Cardiac muscle cell (in vitro differentiated cells and primary cell): ENCODE data around the gene LIMS1. TPM values are rescaled to one million over a fixed set of nuclear protein-coding genes. Genes with fewer than 3 reads are reported as not detected.
"Not testable (repeated sequence)": the region's sequence is repeated elsewhere in the genome, so short reads cannot be mapped to it uniquely, and the experiment has no call there.

Experiments
- DNase-seq, 2 donors: peaks; one replicate each; pipeline versions ENCODE4 v3.0.0 to v3.0.0-alpha.2; 2010 to 2017; ENCODE audit warnings: low read depth in 1 of 2, low spot score in 1 of 2
- H3K27ac ChIP-seq: fragments of 200-600 bp; sonication (generic); 2 replicates; pipeline ENCODE4 v1.5.1; 2016
- H3K27me3 ChIP-seq: fragments of 200-600 bp; sonication (generic); 2 replicates; pipeline ENCODE4 v1.6.0; 2016; ENCODE audit warnings: control low read depth
- H3K36me3 ChIP-seq: fragments of 200-600 bp; sonication (generic); 2 replicates; pipeline ENCODE4 v1.5.1; 2016; ENCODE audit warnings: control low read depth
- H3K4me1 ChIP-seq: fragments of 200-600 bp; sonication (generic); 2 replicates; pipeline ENCODE4 v1.8.1; 2017; ENCODE audit warnings: low read depth, mild to moderate bottlenecking, mixed run types
- H3K4me3 ChIP-seq: fragments of 200-600 bp; sonication (generic); 2 replicates; pipeline ENCODE4 v1.5.1; 2016; ENCODE audit warnings: mild to moderate bottlenecking
- H3K9me3 ChIP-seq: fragments of 200-600 bp; sonication (generic); 2 replicates; pipeline ENCODE4 v1.5.1; 2017; ENCODE audit warnings: low read depth, mild to moderate bottlenecking, control low read depth
- polyA plus RNA-seq: library from polyadenylated mRNA; unstranded; fragments of >200 nt; fragmentation: Nextera tagmentation; extraction: Ambion mirVana; gene quantifications from 2 replicates; pipeline ENCODE4 v1.2.1, GENCODE V29; 2016
- total RNA-seq: library from RNA; depleted of rRNA; stranded (reverse); fragments of >200 nt; gene quantifications from 2 replicates; pipeline ENCODE4 v1.2.3, GENCODE V29; 2016
- TF ChIP-seq, protein P1 (sequence below): IDR thresholded peaks from 2 replicates; pipeline ENCODE4 v1.5.1; 2012; ENCODE audit warnings: low read depth, mild to moderate bottlenecking, low read length

The LIMS1 gene, protein sequence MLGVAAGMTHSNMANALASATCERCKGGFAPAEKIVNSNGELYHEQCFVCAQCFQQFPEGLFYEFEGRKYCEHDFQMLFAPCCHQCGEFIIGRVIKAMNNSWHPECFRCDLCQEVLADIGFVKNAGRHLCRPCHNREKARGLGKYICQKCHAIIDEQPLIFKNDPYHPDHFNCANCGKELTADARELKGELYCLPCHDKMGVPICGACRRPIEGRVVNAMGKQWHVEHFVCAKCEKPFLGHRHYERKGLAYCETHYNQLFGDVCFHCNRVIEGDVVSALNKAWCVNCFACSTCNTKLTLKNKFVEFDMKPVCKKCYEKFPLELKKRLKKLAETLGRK
- total RNA-seq (34.0 and 56.8 TPM in 2 replicates), polyA plus RNA-seq (29.8 and 34.6 TPM in 2 replicates)

DNA sequence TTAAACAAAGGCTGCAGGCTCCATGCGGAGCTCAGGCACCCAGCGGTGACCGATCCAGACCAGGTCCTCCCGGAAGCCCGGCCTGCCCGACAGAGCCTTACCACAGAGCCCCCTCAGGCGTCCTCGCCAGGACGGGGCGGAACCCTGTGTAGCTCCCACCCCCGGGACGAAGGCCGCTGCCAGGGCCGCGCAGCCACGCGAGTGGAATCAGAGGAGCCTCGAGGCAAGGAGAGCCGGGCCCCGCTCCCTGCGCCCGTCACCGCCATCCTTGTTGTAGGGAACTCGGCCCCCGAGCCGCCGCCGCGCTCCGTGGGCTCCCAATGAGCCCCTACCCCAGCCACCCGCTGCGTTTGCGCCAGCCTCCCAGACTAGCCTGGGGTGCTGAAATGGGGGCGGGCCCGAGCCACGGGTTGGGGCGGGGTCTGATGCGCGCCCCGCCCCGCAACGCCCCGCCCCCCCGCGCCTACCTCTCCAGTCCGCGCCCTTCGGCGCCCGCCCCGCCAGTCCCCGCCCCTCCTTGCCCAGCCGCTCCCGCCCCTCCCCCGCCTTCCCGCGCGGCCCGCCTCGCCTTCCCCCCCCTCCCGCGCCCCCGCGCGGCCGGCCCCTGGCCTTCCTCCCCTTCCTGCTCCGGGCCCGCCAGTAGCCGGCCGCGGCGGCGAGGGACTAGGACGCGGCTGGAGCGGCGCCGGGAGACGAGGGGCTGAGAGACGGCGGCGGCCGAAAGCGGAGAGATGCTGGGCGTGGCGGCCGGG, at the start of gene LIMS1:
Gene LIMS1, plus strand, starts transcription at position 639 of the 752 bp plus-strand sequence. Its CDS starts 93 bp downstream, at position 732.
- Histone ChIP-seq H3K4me3 (peak within 1 kb of the TSS; percentile 81), H3K4me1 (peaks cover 25% of the 10 kb centered on the region), H3K9me3 (no peaks in the 10 kb centered on the region), H3K27ac (peak within 1 kb of the TSS; percentile 95), H3K36me3 (no peaks in the 10 kb centered on the region), H3K27me3 (no peaks in the 10 kb centered on the region)
- DNase-seq: peak; percentile 93 to 94
- TF ChIP-seq, protein P1, sequence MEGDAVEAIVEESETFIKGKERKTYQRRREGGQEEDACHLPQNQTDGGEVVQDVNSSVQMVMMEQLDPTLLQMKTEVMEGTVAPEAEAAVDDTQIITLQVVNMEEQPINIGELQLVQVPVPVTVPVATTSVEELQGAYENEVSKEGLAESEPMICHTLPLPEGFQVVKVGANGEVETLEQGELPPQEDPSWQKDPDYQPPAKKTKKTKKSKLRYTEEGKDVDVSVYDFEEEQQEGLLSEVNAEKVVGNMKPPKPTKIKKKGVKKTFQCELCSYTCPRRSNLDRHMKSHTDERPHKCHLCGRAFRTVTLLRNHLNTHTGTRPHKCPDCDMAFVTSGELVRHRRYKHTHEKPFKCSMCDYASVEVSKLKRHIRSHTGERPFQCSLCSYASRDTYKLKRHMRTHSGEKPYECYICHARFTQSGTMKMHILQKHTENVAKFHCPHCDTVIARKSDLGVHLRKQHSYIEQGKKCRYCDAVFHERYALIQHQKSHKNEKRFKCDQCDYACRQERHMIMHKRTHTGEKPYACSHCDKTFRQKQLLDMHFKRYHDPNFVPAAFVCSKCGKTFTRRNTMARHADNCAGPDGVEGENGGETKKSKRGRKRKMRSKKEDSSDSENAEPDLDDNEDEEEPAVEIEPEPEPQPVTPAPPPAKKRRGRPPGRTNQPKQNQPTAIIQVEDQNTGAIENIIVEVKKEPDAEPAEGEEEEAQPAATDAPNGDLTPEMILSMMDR: no peak

DNA sequence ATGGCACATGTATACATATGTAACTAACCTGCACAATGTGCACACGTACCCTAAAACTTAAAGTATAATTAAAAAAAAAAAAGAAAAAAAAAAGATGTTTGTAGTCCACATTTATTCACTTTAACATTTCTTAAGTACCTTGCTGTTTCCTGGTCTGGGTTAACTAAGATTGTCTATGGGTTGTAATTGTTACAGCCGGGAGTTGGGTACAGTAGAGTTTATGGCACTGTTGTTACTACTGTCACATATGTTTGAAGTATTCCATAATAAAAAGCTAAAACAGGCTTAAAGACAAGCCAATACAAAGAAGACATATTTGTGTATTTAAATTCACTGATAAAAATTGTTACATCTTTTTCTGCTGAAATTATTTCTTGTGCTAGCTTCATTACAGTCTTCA, 49.0 kb upstream of the LIMS1 start:
- Histone ChIP-seq H3K9me3 (no peaks in the 10 kb centered on the region), H3K27ac (no peak overlapping the region), H3K36me3 (peaks cover 64% of the 10 kb centered on the region), H3K27me3 (no peaks in the 10 kb centered on the region), H3K4me1 (no peaks in the 10 kb centered on the region), H3K4me3 (no peak overlapping the region)
- no peak for DNase-seq
- TF ChIP-seq, protein P1: no peak

DNA sequence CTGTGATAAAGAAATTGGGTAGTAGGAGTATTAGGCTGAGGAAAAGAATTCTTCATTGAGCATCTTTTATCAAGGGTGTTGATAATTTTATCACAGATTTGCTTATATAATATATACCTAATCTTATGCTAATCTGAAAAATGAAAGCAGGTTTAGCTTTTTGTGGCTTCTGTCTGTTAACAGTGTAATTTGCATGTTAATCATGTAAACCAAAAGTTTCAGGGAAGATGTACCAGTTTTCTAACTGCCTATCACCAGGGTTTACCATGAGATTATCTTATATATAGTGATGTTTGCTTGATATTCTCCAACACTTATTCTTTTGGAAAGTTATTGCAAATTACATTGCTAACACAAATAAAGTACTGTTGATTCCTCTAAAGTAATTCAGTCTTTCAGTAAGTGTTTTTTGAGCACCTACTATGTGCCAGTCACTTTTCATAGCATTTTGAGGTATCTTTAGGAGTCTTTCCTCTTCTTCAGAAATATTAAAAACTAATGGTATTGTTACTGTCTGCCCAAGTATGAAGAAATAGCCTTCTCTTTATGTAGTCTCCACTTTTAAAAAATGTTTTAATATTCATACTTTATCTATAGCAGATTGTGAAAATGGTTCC, 43.7 kb upstream of the LIMS1 start:
- TF ChIP-seq, protein P1: no peak
- Histone ChIP-seq H3K9me3 (no peaks in the 10 kb centered on the region), H3K36me3 (peaks cover 49% of the 10 kb centered on the region), H3K4me1 (no peaks in the 10 kb centered on the region), H3K4me3 (no peak overlapping the region), H3K27ac (no peak overlapping the region), H3K27me3 (no peaks in the 10 kb centered on the region)
- DNase-seq: no peak

DNA sequence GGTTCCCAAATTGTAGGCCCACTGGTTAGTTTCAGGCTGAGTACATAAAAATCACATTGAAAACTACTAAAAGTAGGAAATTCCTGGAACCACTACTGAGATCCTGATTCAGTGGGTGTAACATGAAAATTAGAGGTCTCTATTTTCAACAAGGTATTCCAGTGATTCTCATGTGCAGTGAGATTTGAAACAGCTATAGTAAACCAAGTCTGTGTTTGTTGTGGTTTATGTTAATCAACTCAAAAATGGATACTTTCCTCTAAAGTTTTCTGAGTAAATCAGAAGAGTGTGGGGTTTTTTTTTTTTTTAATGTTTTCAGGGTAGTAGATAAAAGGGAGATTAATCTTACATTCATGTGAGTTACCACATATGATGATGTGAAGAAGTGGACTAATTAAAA, 42.4 kb upstream of the LIMS1 start:
- H3K9me3 ChIP-seq: no peaks in the 10 kb centered on the region
- H3K4me3 ChIP-seq: no peak overlapping the region
- no peaks in the 10 kb centered on the region for H3K27me3 ChIP-seq
- H3K4me1 ChIP-seq: no peaks in the 10 kb centered on the region
- H3K27ac ChIP-seq: no peak overlapping the region
- H3K36me3 ChIP-seq: peaks cover 37% of the 10 kb centered on the region
- no peak for DNase-seq
- TF ChIP-seq, protein P1: no peak

DNA sequence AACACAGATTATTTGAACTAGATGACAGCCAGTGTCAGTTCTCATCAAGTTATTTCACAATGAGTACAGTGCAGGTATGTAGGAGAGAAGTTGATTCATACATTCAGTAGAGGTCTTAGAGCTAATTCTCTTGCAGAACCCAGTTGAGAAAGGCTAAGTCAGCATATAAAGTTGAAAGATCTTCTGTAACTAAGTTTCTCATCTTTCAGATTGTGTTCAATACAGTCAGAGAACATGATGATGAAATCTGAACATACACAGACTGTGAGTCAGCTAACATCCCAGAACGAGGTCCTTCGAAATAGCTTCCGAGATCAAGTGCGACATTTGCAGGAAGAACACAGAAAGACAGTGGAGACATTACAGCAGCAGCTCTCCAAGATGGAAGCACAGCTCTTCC, 41.9 kb upstream of the LIMS1 start:
- DNase-seq: peak in 1 of 2 donors; percentile 91
- Histone ChIP-seq H3K27me3 (no peaks in the 10 kb centered on the region), H3K27ac (no peak overlapping the region), H3K36me3 (peaks cover 35% of the 10 kb centered on the region), H3K4me3 (no peak overlapping the region), H3K4me1 (no peaks in the 10 kb centered on the region), H3K9me3 (no peaks in the 10 kb centered on the region)
- TF ChIP-seq, protein P1: no peak

DNA sequence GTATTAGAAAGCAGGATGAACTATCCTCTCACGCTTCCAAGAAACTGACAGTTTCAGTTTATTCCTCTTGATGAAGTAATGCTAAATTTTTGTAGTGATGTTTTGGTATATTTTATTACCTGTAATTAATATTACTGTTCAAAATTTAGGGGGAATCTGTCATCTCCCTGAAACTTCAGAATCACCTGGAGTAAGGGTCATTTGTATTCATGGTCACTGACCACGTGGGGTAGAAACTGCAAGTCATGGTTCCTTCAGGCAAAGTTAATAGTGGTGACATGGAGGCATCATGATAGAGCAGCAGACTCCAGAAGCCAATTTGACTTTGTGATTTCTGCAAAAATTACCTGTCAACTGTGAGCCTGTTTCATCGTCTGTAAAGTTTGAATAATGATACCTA, 38.1 kb upstream of the LIMS1 start:
- not testable (repeated sequence) for H3K27me3 ChIP-seq, H3K9me3 ChIP-seq, H3K27ac ChIP-seq, DNase-seq, H3K4me1 ChIP-seq, H3K4me3 ChIP-seq
- H3K36me3 ChIP-seq: peaks cover 19% of the 10 kb centered on the region

DNA sequence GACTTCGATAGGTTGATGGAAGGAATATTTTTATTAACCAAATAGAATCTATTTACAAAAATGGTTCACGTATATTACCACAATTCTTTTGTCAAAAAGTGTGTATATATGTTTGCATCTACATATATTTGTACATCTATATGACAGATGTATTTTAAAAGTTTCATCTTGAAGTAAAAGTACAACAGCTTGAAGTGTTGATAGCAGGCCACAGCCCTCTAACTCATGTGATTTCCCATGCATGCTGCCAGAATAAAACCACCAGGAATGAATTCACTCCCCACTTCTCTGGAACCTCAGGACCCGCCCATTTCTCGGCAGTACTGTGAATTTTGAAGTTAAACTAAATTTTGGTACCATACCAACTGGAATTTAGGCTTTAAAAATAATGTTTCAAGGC, 26.6 kb upstream of the LIMS1 start:
- not testable (repeated sequence) for H3K27ac ChIP-seq, H3K4me3 ChIP-seq, H3K27me3 ChIP-seq, H3K4me1 ChIP-seq, H3K9me3 ChIP-seq, H3K36me3 ChIP-seq
- peak; percentile 2 to 67 for DNase-seq

DNA sequence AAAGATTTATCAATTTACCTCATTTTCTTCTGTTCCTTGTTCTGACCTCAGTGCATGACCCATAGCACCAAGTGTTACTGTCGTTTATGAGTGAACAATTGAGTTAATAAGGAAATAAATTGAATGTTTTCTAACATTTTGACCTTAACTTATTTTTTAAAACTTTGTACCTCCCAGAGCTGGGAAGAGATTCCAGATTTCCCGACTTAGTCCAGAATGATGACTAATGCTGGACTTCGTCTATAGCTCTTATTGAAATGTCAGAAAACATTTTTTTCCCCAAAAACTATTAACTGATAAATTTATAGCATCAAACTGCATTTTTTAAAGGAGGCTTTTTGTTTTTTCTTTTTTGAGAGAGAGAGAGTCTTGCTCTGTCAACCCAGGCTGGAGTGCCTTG, 21.8 kb upstream of the LIMS1 start:
- H3K9me3 ChIP-seq, H3K36me3 ChIP-seq, H3K4me1 ChIP-seq, H3K27me3 ChIP-seq, H3K27ac ChIP-seq, DNase-seq, H3K4me3 ChIP-seq: not testable (repeated sequence)
